ENCODE measurements around the gene UBE2E1.

UBE2E1 gene

DNA sequence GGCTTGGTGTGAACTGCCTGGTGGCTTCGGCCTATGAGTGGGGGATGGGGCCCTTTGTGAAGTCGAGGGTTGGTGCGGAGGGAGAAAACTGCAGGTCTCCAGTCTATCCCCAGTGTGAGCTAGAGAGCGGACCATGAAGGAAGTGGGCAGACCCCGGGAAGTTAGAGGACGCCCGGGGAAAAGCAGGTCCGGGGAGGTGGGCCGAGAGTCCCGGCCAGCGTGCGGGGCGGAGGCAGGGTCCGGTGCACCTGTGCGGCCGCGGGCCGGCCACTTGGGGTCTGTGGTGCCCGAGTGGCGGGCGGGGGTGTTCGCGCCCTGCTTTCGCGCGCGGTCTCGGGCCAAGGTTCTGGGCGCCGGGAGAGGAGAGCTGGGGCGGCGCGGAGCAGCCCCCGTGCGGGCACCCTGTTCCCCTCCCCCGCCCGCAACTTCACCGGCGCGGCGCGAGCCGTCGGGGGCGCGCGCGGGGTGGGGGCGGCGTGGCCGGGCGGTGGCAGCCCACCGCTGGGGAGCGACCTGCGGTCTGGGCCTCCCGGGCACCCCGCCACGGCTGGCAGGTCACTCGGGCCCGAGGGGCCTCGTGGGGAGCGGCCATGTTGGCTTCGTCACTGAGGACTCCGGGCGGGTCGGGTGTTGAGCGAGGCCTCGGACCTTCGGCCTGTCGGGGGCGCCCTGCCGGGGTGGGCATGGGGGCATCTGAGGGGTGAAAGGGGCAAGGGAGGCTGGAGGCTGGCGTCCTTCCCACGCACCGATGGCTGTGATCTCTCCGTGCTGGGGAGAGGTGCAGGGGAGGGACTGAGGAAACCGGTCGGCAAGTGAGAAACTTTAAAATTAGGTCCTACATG lies 4.8 kb downstream of the UBE2E1 start:
- H3K79me2 ChIP-seq (ENCODE audit: control insufficient read depth, insufficient read depth, low read length) = peaks cover 34% of the 10 kb centered on the region
- no CpG with 5 or more reads among the region's 78 CpGs for WGBS (ENCODE audit: extremely low coverage, insufficient coverage, low lambda C conversion rate)

DNA sequence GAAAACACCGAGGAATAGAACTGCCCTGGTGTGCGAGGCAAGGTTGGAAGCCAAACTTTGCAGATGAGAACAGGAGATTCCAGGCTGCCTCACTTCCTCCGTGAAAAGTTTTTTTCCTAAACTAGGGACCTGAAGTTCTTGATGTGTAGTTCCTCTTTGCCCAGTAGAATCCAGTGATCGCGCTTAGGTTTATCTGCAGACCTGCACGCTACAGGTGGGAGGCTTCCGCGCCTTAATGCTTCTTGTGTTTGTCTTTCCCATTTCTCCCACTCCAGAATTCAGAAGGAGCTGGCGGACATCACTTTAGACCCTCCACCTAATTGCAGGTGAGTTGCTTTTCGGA lies 5.4 kb downstream of the UBE2E1 start:
- Histone ChIP-seq H4K5ac (ENCODE audit: low read length) (no peak overlapping the region), H3K27me3 (ENCODE audit: insufficient read depth, low read length, poor library complexity) (no peaks in the 10 kb centered on the region), H3K4me1 (ENCODE audit: control insufficient read depth, low read depth, low read length) (peaks cover 12% of the 10 kb centered on the region), H3K79me2 (ENCODE audit: control insufficient read depth, insufficient read depth, low read length) (peaks cover 37% of the 10 kb centered on the region), H3K9ac (ENCODE audit: low read length) (peak overlapping the region; percentile 84), H2BK15ac (replicated peaks; ENCODE audit: low read depth) (no peak overlapping the region), H3K56ac (ENCODE audit: low read length) (peak overlapping the region; percentile 95), H3K18ac (ENCODE audit: low read length) (peak overlapping the region; percentile 91), H3K4me2 (ENCODE audit: low read length) (peak overlapping the region; percentile 42), H2BK120ac (ENCODE audit: low read depth, low read length) (no peak overlapping the region), H2BK5ac (ENCODE audit: low read length) (no peak overlapping the region), H3K4me3 (ENCODE audit: low read length) (peak overlapping the region; percentile 72), H3K79me1 (ENCODE audit: low read length) (peaks cover 7% of the 10 kb centered on the region), H2AK5ac (ENCODE audit: low read length) (no peak overlapping the region), H4K8ac (ENCODE audit: low read depth, low read length) (no peak overlapping the region), H3K27ac (ENCODE audit: low read depth, low read length) (no peak overlapping the region), H3K23ac (ENCODE audit: low read length) (no peak overlapping the region), H3K36me3 (ENCODE audit: control insufficient read depth, insufficient read depth, low read length) (no peaks in the 10 kb centered on the region), H3K4ac (ENCODE audit: low read depth, low read length) (no peak overlapping the region)
- no CpG with 5 or more reads among the region's 10 CpGs for WGBS (ENCODE audit: extremely low coverage, insufficient coverage, low lambda C conversion rate)
- DNase-seq = no peak

More for the DNA sequence above, 4.8 kb downstream of the UBE2E1 start:
- peak overlapping the region; percentile 43 for H3K4me2 ChIP-seq (ENCODE audit: low read length)
- peak; percentile 95 for DNase-seq
- no peak overlapping the region for H2BK5ac ChIP-seq (ENCODE audit: low read length)
- H3K4me3 ChIP-seq (ENCODE audit: low read length) = peak overlapping the region; percentile 72
- H2AK5ac ChIP-seq (ENCODE audit: low read length) = no peak overlapping the region
- no peak overlapping the region for H2BK15ac ChIP-seq (replicated peaks; ENCODE audit: low read depth)
- peak overlapping the region; percentile 83 for H4K8ac ChIP-seq (ENCODE audit: low read depth, low read length)
- H2BK120ac ChIP-seq (ENCODE audit: low read depth, low read length) = peak overlapping the region; percentile 55
- H3K23ac ChIP-seq (ENCODE audit: low read length) = no peak overlapping the region
- H3K79me1 ChIP-seq (ENCODE audit: low read length) = peaks cover 7% of the 10 kb centered on the region
- H3K9ac ChIP-seq (ENCODE audit: low read length) = peak overlapping the region; percentile 84
- peak overlapping the region; percentile 64 for H3K4ac ChIP-seq (ENCODE audit: low read depth, low read length)
- peak overlapping the region; percentile 91 for H3K18ac ChIP-seq (ENCODE audit: low read length)
- H3K4me1 ChIP-seq (ENCODE audit: control insufficient read depth, low read depth, low read length) = peaks cover 12% of the 10 kb centered on the region
- H3K27ac ChIP-seq (ENCODE audit: low read depth, low read length) = peak overlapping the region; percentile 66
- H3K27me3 ChIP-seq (ENCODE audit: insufficient read depth, low read length, poor library complexity) = no peaks in the 10 kb centered on the region
- no peak overlapping the region for H4K5ac ChIP-seq (ENCODE audit: low read length)
- no peaks in the 10 kb centered on the region for H3K36me3 ChIP-seq (ENCODE audit: control insufficient read depth, insufficient read depth, low read length)
- H3K56ac ChIP-seq (ENCODE audit: low read length) = peak overlapping the region; percentile 95

DNA sequence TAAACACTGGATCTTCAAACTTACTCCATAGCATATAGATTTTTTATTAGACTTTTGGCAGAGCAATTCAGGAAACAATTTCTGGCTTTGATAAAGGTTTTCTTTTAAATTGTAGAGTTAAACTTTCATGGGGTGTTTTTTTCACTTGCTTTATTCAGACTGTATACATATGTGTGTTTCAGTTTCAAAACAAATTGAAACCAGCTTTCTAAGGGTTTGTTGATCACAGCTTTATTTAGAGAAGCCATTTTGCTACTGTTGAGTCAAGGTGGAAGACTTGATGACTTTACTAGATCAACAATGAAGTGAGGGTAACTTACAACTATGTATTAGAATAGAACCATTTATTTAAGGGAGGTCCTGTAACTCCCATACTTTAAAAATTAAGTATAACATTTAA lies 6.2 kb downstream of the UBE2E1 start:
- no peak for DNase-seq

DNA sequence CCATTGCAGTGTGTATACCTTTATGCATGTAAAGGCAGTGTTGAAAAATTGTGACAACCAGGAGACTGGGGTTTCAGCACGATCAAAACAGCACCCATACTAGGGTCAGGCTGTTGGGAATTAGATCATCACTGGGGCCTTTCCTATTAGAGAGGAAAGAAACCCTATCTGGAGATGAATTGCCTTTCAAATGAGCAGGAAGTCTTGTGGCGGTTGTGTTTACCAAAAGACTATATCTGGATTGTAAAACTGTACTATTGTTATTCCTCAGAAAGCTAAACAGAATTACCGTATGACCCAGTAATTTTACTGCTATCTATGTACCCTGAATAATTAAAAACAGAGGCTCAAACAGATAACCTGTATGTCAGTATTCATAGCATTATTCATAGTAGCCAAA lies 10.1 kb downstream of the UBE2E1 start:
- H2BK15ac ChIP-seq (replicated peaks; ENCODE audit: low read depth) = no peak overlapping the region
- no peak overlapping the region for H3K4me2 ChIP-seq (ENCODE audit: low read length)
- no peak overlapping the region for H3K4me3 ChIP-seq (ENCODE audit: low read length)
- no peak overlapping the region for H4K8ac ChIP-seq (ENCODE audit: low read depth, low read length)
- H3K27ac ChIP-seq (ENCODE audit: low read depth, low read length) = no peak overlapping the region
- H3K27me3 ChIP-seq (ENCODE audit: insufficient read depth, low read length, poor library complexity) = no peaks in the 10 kb centered on the region
- no peak overlapping the region for H3K4ac ChIP-seq (ENCODE audit: low read depth, low read length)
- H3K56ac ChIP-seq (ENCODE audit: low read length) = no peak overlapping the region
- H2AK5ac ChIP-seq (ENCODE audit: low read length) = no peak overlapping the region
- no peaks in the 10 kb centered on the region for H3K36me3 ChIP-seq (ENCODE audit: control insufficient read depth, insufficient read depth, low read length)
- H3K79me2 ChIP-seq (ENCODE audit: control insufficient read depth, insufficient read depth, low read length) = peaks cover 33% of the 10 kb centered on the region
- no peak overlapping the region for H2BK120ac ChIP-seq (ENCODE audit: low read depth, low read length)
- H3K23ac ChIP-seq (ENCODE audit: low read length) = no peak overlapping the region
- DNase-seq = no peak
- WGBS (ENCODE audit: extremely low coverage, insufficient coverage, low lambda C conversion rate) = no CpG with 5 or more reads among the region's 3 CpGs
- no peak overlapping the region for H2BK5ac ChIP-seq (ENCODE audit: low read length)
- H3K9ac ChIP-seq (ENCODE audit: low read length) = no peak overlapping the region
- peaks cover 9% of the 10 kb centered on the region for H3K79me1 ChIP-seq (ENCODE audit: low read length)
- no peaks in the 10 kb centered on the region for H3K4me1 ChIP-seq (ENCODE audit: control insufficient read depth, low read depth, low read length)
- H4K5ac ChIP-seq (ENCODE audit: low read length) = no peak overlapping the region
- H3K18ac ChIP-seq (ENCODE audit: low read length) = no peak overlapping the region

More for the DNA sequence above, 6.2 kb downstream of the UBE2E1 start:
- Histone ChIP-seq H3K79me2 (ENCODE audit: control insufficient read depth, insufficient read depth, low read length) (peaks cover 36% of the 10 kb centered on the region), H4K8ac (ENCODE audit: low read depth, low read length) (no peak overlapping the region), H3K4me3 (ENCODE audit: low read length) (no peak overlapping the region), H3K4me1 (ENCODE audit: control insufficient read depth, low read depth, low read length) (peaks cover 12% of the 10 kb centered on the region), H3K9ac (ENCODE audit: low read length) (no peak overlapping the region), H3K56ac (ENCODE audit: low read length) (no peak overlapping the region), H3K36me3 (ENCODE audit: control insufficient read depth, insufficient read depth, low read length) (no peaks in the 10 kb centered on the region), H3K27ac (ENCODE audit: low read depth, low read length) (no peak overlapping the region), H2BK15ac (replicated peaks; ENCODE audit: low read depth) (no peak overlapping the region), H3K18ac (ENCODE audit: low read length) (no peak overlapping the region), H3K4ac (ENCODE audit: low read depth, low read length) (no peak overlapping the region), H2BK120ac (ENCODE audit: low read depth, low read length) (no peak overlapping the region), H2AK5ac (ENCODE audit: low read length) (no peak overlapping the region), H3K4me2 (ENCODE audit: low read length) (no peak overlapping the region), H3K27me3 (ENCODE audit: insufficient read depth, low read length, poor library complexity) (no peaks in the 10 kb centered on the region), H4K5ac (ENCODE audit: low read length) (no peak overlapping the region), H2BK5ac (ENCODE audit: low read length) (no peak overlapping the region), H3K23ac (ENCODE audit: low read length) (no peak overlapping the region), H3K79me1 (ENCODE audit: low read length) (peaks cover 7% of the 10 kb centered on the region)

DNA sequence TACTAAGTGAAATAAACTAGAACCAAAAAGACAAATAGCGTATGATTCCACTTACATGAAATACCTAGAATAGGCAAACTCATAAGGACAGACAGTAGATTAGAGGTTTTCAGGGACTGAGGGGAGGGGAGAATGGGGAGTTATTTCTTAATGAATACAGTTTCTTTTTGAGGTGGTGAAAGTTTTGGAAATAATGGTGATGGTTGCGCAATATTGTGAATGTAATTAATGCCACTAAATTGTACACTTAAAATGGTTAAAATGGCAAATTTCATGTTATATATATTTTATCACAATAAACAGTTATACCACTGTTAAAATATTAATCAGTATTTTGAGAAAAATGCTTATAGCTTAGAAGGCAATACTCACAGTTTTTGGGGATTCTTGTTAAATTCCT lies 11.0 kb downstream of the UBE2E1 start:
- Histone ChIP-seq H3K23ac (ENCODE audit: low read length) (no peak overlapping the region), H3K27me3 (ENCODE audit: insufficient read depth, low read length, poor library complexity) (no peaks in the 10 kb centered on the region), H4K5ac (ENCODE audit: low read length) (no peak overlapping the region), H2BK15ac (replicated peaks; ENCODE audit: low read depth) (no peak overlapping the region), H2BK5ac (ENCODE audit: low read length) (no peak overlapping the region), H3K4ac (ENCODE audit: low read depth, low read length) (no peak overlapping the region), H3K56ac (ENCODE audit: low read length) (no peak overlapping the region), H3K79me2 (ENCODE audit: control insufficient read depth, insufficient read depth, low read length) (peaks cover 37% of the 10 kb centered on the region), H2AK5ac (ENCODE audit: low read length) (no peak overlapping the region), H3K4me3 (ENCODE audit: low read length) (no peak overlapping the region), H3K79me1 (ENCODE audit: low read length) (peaks cover 11% of the 10 kb centered on the region), H3K9ac (ENCODE audit: low read length) (no peak overlapping the region), H3K4me1 (ENCODE audit: control insufficient read depth, low read depth, low read length) (no peaks in the 10 kb centered on the region), H3K18ac (ENCODE audit: low read length) (no peak overlapping the region), H2BK120ac (ENCODE audit: low read depth, low read length) (no peak overlapping the region), H4K8ac (ENCODE audit: low read depth, low read length) (no peak overlapping the region), H3K36me3 (ENCODE audit: control insufficient read depth, insufficient read depth, low read length) (no peaks in the 10 kb centered on the region), H3K4me2 (ENCODE audit: low read length) (no peak overlapping the region), H3K27ac (ENCODE audit: low read depth, low read length) (no peak overlapping the region)
- no CpG with 5 or more reads among the region's 2 CpGs for WGBS (ENCODE audit: extremely low coverage, insufficient coverage, low lambda C conversion rate)
- DNase-seq = no peak

All from mesendoderm (in vitro differentiated cells).